Measurements from ENCODE around the gene ERCC6L2. TPM values are rescaled to one million over a fixed set of nuclear protein-coding genes. Genes with fewer than 3 reads are reported as not detected.

Gene ERCC6L2
- total and polyA plus RNA-seq, 2 of the 4 experiments (the other 2 are of a cell fraction): 13.0 to 67.6 TPM

GRCh38 chr9:95910023-95910707 lies 34.7 kb downstream of the ERCC6L2 start:
- in situ Hi-C loops (cut with MboI; ENCODE audit: low sequenced_read_pairs): no loop called here
- no peak overlapping the region for H3K56ac ChIP-seq (ENCODE audit: extremely low read depth, insufficient read depth, low read length)
- dilution Hi-C loops (cut with HindIII; ENCODE audit: low sequenced_read_pairs, unreplicated experiment): no loop called here
- H3K4me1 ChIP-seq (ENCODE audit: control insufficient read depth, insufficient read depth, low read length): no peaks in the 10 kb centered on the region
- no peak overlapping the region for H4K8ac ChIP-seq (ENCODE audit: low read depth in 2 of 2, low read length in 2 of 2)
- peaks cover 10 to 16% of the 10 kb centered on the region in 2 experiments for H3K79me1 ChIP-seq (ENCODE audit: low read depth in 1 of 2, low read length in 2 of 2)
- no peak overlapping the region for H3K4me3 ChIP-seq (ENCODE audit: insufficient read depth, low read depth, low read length)
- H3K27me3 ChIP-seq (ENCODE audit: control insufficient read depth, insufficient read depth, low read length): no peaks in the 10 kb centered on the region
- H2AK5ac ChIP-seq (ENCODE audit: low read depth, low read length): no peak overlapping the region
- H3K14ac ChIP-seq (replicated peaks; ENCODE audit: low read depth, low read length): no peak overlapping the region
- no peak overlapping the region for H2AK9ac ChIP-seq (replicated peaks; ENCODE audit: low read depth, low read length, poor library complexity)
- H3K9me1 ChIP-seq (ENCODE audit: insufficient read depth, low read length): peaks cover 2% of the 10 kb centered on the region; the same call in 1 of the 2 replicates
- no peak overlapping the region for H3K9ac ChIP-seq (ENCODE audit: low read depth, low read length)
- intact Hi-C loops (cut with micrococcal nuclease): no loop called here
- H3K36me3 ChIP-seq (ENCODE audit: control insufficient read depth, insufficient read depth, low read length): peaks cover 5% of the 10 kb centered on the region
- no peak overlapping the region for H2BK15ac ChIP-seq (ENCODE audit: low read depth, low read length)
- H3K4ac ChIP-seq (ENCODE audit: low read depth, low read length): no peak overlapping the region
- CTCF ChIA-PET: interaction anchor here (0.7 to 0.8 kb wide), 2 partner anchors 10 to 13 kb away, joined by 3 read pairs; no protein-coding TSS in a partner anchor
- H3K4me2 ChIP-seq (ENCODE audit: low read depth, low read length): no peak overlapping the region
- H2BK120ac ChIP-seq (ENCODE audit: low read depth, low read length): no peak overlapping the region
- no peaks in the 10 kb centered on the region for H3K9me3 ChIP-seq (ENCODE audit: control insufficient read depth, insufficient read depth, low read length)
- no peak overlapping the region for H4K91ac ChIP-seq (ENCODE audit: insufficient read depth, low read depth, low read length)
- no peak overlapping the region for H3K23ac ChIP-seq (ENCODE audit: low read depth, low read length)
- no peak overlapping the region for H3K27ac ChIP-seq (ENCODE audit: insufficient read depth, low read length)
- POLR2A ChIA-PET (ENCODE audit: unreplicated experiment): no interaction called here
- ATAC-seq (ENCODE audit: low read depth): no peak
- peak; percentile 34; the same call in 1 of the 2 replicates for TF ChIP-seq MAFK (IDR thresholded peaks at IDR 0.05; ENCODE audit: low read depth, low read length)
- no peak for TF ChIP-seq FOS (IDR thresholded peaks at IDR 0.05; ENCODE audit: low read depth, low read length)
- no peak overlapping the region for H3K18ac ChIP-seq (ENCODE audit: low read depth, low read length)
- H4K5ac ChIP-seq (ENCODE audit: low read depth, low read length): no peak overlapping the region
- no TSS peak for BruUV-seq (replicated peaks)
- no peak overlapping the region for H2AFZ ChIP-seq (replicated peaks; ENCODE audit: low read length, poor library complexity)
- peak; percentile 2 for DNase-seq
- H2BK5ac ChIP-seq (ENCODE audit: low read depth, low read length, poor library complexity, severe bottlenecking): no peak overlapping the region
- H2BK20ac ChIP-seq (ENCODE audit: low read depth, low read length): no peak overlapping the region
- WGBS, 2 experiments (ENCODE audit: extremely low coverage in 2 of 2, insufficient read length in 1 of 2): no CpG with 5 or more reads among the region's 3 CpGs
- H4K20me1 ChIP-seq (ENCODE audit: insufficient read depth, low read length): no peaks in the 10 kb centered on the region
